GM23248 (cell line): ENCODE measurements around the gene KLHDC4.

ENCODE experiments used
- EZH2 ChIP-seq: fragments of 200-600 bp; sonication (generic); IDR thresholded peaks from 2 replicates; pipeline ENCODE4 v1.6.1; 2018; ENCODE audit warnings: antibody characterized with exemption, mild to moderate bottlenecking; ENCODE audit not compliant: insufficient read depth, poor library complexity, severe bottlenecking
- EZH2phosphoT487 ChIP-seq: fragments of 200-600 bp; sonication (generic); IDR thresholded peaks from 2 replicates; pipeline ENCODE4 v1.6.1; 2018; ENCODE audit warnings: antibody characterized with exemption, moderate library complexity, mild to moderate bottlenecking, low read depth; ENCODE audit not compliant: insufficient read depth

DNA sequence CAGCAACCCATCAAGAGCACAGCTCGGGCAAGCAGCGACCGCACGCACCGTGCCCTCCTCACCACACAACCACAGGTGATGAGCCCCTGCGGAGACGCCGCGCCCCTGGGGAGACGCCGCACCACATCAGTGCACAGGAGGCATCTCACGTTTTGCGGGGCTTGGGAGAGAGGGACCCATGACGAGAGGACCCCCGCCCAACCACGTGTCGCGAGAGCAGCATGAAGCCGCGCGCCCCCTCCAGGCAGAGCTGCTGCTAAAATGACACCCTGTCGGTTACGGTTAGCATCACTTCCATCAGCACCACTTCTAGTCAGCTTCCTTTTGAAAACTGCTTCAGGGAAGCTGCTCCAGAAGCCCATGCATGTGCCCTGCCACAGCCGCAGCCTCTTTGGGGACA is 45.3 kb downstream of the KLHDC4 start:
- TF ChIP-seq EZH2 (no peak), EZH2phosphoT487 (no peak)
